Glomerular visceral epithelial cell (primary cell): Measurements from ENCODE around the gene ERICH6B.

ENCODE experiments used
- DNase-seq: peaks from one replicate; pipeline ENCODE4 v3.0.0-alpha.2; 2016; ENCODE audit errors: extremely low spot score

The ERICH6B gene

DNA sequence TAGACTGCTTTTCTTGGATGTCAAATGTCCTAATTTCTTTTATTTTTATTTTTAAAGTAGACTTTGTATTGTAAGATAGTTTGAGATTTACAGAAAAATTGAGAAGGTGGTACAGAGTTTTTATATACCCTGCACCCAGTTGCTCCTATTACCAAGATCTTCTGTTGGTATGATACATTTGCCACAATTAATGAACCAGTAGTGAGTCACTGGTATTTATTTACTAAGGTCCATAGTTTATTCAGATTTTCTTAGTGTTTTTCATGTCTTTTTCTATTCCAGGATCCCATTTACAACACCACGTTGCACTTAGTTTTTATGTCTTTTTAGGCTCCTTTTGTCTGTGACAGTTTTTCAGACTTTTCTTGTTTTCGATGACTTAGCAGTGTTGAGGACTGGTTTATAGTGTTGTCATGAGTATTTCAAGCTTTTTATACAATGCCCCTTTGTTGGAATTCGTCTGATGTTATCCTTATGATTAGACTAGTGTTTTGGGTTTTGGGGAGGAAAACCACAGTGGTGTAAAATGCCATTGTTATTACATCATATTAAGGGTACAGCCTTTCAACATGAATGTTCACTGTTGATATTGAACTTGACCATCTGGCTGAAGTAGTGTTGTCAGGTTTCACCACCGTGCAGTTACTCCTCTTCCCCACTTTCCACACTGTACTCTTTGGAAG lies 114.9 kb downstream of the ERICH6B start:
- peak; percentile 88 for DNase-seq

DNA sequence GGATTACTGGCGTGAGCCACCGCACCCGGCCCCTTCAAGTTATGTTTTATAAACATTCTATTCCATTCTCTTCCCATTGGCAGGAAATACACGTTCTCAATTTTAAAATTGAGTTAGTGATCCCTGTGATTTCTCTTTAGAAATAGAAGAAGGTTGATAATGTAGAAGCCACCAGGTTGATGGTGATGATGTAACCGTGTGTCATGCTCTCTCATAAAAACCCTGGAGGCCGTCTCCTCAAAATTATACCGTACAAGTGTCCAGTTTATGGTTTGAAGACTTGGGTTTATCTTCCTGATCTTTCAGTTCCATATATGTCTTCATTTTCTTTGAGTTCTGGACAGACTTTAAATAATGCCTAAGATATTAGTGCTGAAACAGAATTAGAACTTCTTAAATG lies 118.6 kb downstream of the ERICH6B start:
- no peak for DNase-seq

DNA sequence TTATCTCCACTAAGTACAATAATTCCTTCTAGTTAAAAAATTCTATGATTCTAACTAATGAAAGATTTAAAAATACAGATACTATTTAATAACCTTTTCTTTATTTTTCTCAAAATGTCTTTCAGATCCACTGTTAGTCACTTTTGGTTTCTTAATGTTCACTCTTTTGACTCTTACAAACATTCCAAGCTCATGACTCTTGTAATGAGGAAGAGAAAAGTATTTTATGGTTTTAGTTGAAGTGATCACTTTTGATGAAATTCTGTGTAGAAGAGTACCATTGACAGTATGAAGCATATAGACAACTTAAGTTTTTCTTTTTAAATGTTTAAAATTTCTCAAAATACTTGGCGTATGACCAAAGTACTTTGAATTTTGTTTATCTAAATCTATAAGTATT lies 123.0 kb downstream of the ERICH6B start:
- no peak for DNase-seq
